Mesodermal cell (in vitro differentiated cells): ENCODE results near the gene CENATAC. TPM values are rescaled to one million over a fixed set of nuclear protein-coding genes. Genes with fewer than 3 reads are reported as not detected.
A peak's percentile ranks its signal among the peaks of the same experiment; 100 is the strongest.
"Not testable (repeated sequence)": the region's sequence is repeated elsewhere in the genome, so short reads cannot be mapped to it uniquely, and the experiment has no call there.

ENCODE experiments used
- H3K27ac ChIP-seq: 2 replicates; pipeline ENCODE4 v1.7.0; 2013; ENCODE audit warnings: mild to moderate bottlenecking, low read depth, low read length, moderate library complexity; ENCODE audit not compliant: severe bottlenecking
- H3K36me3 ChIP-seq: 2 replicates; pipeline ENCODE4 v1.7.1; 2013; ENCODE audit warnings: mild to moderate bottlenecking, low read length, moderate library complexity; ENCODE audit not compliant: control insufficient read depth, insufficient read depth
- H3K4me1 ChIP-seq: one replicate; pipeline ENCODE4 v1.7.1; 2013; ENCODE audit warnings: mild to moderate bottlenecking, low read length; ENCODE audit not compliant: insufficient read depth, control insufficient read depth, poor library complexity, severe bottlenecking
- H3K4me3 ChIP-seq: 2 replicates; pipeline ENCODE4 v1.7.0; 2013; ENCODE audit warnings: low read length, control low read depth, mild to moderate bottlenecking; ENCODE audit not compliant: insufficient read depth, poor library complexity, severe bottlenecking; ENCODE audit errors: extremely low read depth
- H3K9me3 ChIP-seq: 2 replicates; pipeline ENCODE4 v1.7.1; 2013; ENCODE audit warnings: mild to moderate bottlenecking, low read length, moderate library complexity; ENCODE audit not compliant: control insufficient read depth
- WGBS, 2 experiments: methylation state at CpG; one replicate each; pipeline ENCODE4 v1.1.5; 2013; ENCODE audit warnings: missing lambda C conversion rate in 2 of 2; ENCODE audit not compliant: insufficient coverage in 2 of 2; 5-methylcytosine and 5-hydroxymethylcytosine counted together
- polyA plus RNA-seq, 2 experiments: library from polyadenylated mRNA; stranded (reverse); fragments of 50-300 nt; gene quantifications; one replicate each; pipeline ENCODE4 v1.2.3, GENCODE V29; 2013

Gene CENATAC, protein sequence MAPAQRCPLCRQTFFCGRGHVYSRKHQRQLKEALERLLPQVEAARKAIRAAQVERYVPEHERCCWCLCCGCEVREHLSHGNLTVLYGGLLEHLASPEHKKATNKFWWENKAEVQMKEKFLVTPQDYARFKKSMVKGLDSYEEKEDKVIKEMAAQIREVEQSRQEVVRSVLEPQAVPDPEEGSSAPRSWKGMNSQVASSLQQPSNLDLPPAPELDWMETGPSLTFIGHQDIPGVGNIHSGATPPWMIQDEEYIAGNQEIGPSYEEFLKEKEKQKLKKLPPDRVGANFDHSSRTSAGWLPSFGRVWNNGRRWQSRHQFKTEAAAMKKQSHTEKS
- 18.0 TPM for polyA plus RNA-seq (2013, experiment 1 of 2)
- 20.9 TPM for polyA plus RNA-seq (2013, experiment 2 of 2)

DNA sequence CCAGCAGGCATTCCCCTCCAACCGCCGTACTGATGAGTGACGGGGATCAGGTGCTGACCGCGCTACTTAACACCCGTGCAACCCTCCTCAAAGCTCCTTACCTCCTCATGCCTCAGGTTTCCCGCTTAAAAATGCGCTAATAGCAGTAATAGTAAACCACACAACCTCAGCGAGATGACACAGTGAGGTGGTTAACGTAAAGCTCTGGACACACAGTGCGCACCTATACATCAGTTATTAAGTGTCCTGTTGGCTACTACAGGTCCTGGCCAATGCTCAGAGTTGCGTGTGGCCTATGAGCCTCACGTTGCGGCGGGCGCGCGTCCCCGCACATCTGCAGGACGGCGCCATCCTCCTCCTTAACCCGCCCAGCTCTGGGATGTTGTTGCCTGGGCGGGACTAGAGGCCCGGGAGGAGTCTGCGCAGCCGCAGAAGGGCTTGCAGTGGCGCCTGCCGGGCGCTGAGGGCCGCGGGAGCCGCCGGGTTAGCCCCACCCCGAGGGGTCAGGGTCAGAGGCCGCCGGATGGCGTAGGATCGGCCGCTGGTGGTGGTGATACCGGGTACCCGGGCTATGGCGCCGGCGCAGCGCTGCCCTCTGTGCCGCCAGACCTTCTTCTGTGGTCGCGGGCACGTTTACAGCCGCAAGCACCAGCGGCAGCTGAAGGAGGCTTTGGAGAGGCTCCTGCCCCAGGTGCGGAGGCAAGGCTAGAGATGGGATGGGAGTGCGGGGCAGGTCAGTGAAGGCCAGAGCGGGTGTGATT lies at the start of gene CENATAC:
Gene CENATAC (plus strand): TSS at position 512 of the 761 bp plus-strand sequence. CDS start 60 bp downstream, at position 572.
- WGBS, 2 experiments: 0% methylated on average over 52 to 54 of the region's 54 CpGs
- Histone ChIP-seq H3K4me1 (peaks cover 12% of the 10 kb centered on the region), H3K36me3 (peaks cover 47% of the 10 kb centered on the region), H3K4me3 (peak within 1 kb of the TSS; percentile 96), H3K9me3 (peaks cover 5% of the 10 kb centered on the region), H3K27ac (peak within 1 kb of the TSS; percentile 94)

- no peaks in the 10 kb centered on the region for H3K9me3 ChIP-seq
- no peak overlapping the region for H3K4me3 ChIP-seq
- no peaks in the 10 kb centered on the region for H3K4me1 ChIP-seq
- no peaks in the 10 kb centered on the region for H3K36me3 ChIP-seq
- H3K27ac ChIP-seq: no peak overlapping the region
- 10 to 14% methylated on average over 1 to 2 of the region's 6 CpGs for WGBS, 2 experiments
These were observed 44.7 kb upstream of the CENATAC start for GRCh38 chr11:118953265-118953664.

DNA sequence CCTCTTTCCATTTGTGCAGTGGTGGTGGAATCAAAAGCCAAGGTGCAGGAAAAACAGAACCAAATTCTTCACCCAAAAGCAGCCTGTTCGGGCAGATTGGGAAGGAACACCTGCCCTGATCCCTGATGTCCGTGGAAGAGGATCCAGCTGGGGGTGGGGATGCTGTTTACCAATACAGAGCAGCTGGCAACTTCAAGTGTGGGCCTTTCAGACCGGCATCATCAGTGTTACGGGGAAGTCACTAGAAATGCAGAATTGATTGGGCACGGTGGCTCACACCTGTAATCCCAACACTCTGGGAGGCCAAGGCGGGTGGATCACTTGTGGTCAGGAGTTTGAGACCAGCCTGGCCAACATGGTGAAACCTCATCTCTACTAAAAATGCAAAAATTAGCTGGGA lies 44.0 kb upstream of the CENATAC start:
- H3K27ac ChIP-seq, H3K4me3 ChIP-seq, H3K4me1 ChIP-seq, H3K36me3 ChIP-seq, H3K9me3 ChIP-seq: not testable (repeated sequence)
- 68 to 79% methylated on average over 3 to 5 of the region's 6 CpGs for WGBS, 2 experiments

DNA sequence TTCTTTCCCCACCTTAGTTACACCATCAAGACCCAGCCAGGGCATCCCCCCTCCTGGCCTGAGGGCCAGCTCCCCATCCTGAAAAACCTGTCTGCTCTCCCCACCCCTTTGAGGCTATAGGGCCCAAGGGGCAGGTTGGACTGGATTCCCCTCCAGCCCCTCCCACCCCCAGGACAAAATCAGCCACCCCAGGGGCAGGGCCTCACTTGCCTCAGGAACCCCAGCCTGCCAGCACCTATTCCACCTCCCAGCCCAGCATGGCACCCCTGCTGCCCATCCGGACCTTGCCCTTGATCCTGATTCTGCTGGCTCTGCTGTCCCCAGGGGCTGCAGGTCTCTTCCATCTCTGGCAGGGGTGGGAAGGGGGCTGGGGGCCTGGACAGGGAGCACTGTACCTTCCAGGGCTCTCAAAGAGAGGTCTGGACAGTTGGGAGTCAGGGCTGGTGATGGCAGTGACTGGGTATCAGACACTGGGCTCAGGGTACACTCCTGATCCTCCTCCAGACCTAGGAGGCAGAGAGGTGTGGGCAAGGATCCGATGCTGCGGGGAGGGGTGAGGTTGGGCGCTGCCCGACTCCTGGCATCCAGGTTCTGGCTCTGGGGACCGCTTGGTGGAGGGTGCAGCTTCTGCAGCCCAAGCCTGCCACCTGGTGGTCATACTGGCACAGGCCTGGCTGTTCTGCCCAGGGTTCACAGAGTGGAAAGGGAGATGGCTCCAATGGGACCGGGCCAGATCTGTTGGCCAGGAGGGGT lies 41.7 kb upstream of the CENATAC start, which contains the start of gene UPK2:
Gene UPK2 (plus strand): TSS at position 205 of the 753 bp plus-strand sequence. CDS start 53 bp downstream, at position 258.
- Histone ChIP-seq H3K9me3 (no peaks in the 10 kb centered on the region), H3K36me3 (no peaks in the 10 kb centered on the region), H3K4me1 (no peaks in the 10 kb centered on the region), H3K27ac (no peak within 1 kb of the TSS), H3K4me3 (no peak within 1 kb of the TSS)
- WGBS, 2 experiments: 9 to 14% methylated on average over 5 of the region's 7 CpGs

GRCh38 chr11:118956847-118957469 lies 41.0 kb upstream of the CENATAC start:
- H3K9me3 ChIP-seq: no peaks in the 10 kb centered on the region
- no peak overlapping the region for H3K4me3 ChIP-seq
- no peak overlapping the region for H3K27ac ChIP-seq
- H3K4me1 ChIP-seq: no peaks in the 10 kb centered on the region
- 57 to 61% methylated on average over 11 of the region's 14 CpGs for WGBS, 2 experiments
- H3K36me3 ChIP-seq: no peaks in the 10 kb centered on the region

- no peaks in the 10 kb centered on the region for H3K4me1 ChIP-seq
- no peak overlapping the region for H3K4me3 ChIP-seq
- 83 to 88% methylated on average over 9 to 10 of the region's 11 CpGs for WGBS, 2 experiments
- no peaks in the 10 kb centered on the region for H3K36me3 ChIP-seq
- no peaks in the 10 kb centered on the region for H3K9me3 ChIP-seq
- H3K27ac ChIP-seq: no peak overlapping the region
These were observed 40.4 kb upstream of the CENATAC start for GRCh38 chr11:118957549-118957948.

DNA sequence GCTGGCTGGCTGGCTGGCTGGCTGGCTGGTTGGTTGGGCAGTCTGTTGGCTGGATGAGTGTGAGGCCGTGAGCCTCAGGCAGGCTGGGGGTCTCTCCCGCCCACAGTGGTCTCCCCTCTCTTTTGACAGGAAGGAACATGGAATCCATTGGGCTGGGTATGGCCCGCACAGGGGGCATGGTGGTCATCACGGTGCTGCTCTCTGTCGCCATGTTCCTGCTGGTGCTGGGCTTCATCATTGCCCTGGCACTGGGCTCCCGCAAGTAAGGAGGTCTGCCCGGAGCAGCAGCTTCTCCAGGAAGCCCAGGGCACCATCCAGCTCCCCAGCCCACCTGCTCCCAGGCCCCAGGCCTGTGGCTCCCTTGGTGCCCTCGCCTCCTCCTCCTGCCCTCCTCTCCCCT lies 40.0 kb upstream of the CENATAC start:
- Histone ChIP-seq H3K27ac (no peak overlapping the region), H3K9me3 (no peaks in the 10 kb centered on the region), H3K36me3 (no peaks in the 10 kb centered on the region), H3K4me1 (no peaks in the 10 kb centered on the region), H3K4me3 (no peak overlapping the region)
- WGBS, 2 experiments: 87 to 94% methylated on average over 6 to 8 of the region's 8 CpGs

GRCh38 chr11:118958577-118958976 lies 39.4 kb upstream of the CENATAC start:
- H3K36me3 ChIP-seq: no peaks in the 10 kb centered on the region
- 89 to 100% methylated on average over 2 of the region's 2 CpGs for whole genome bisulfite sequencing, 2 experiments
- H3K9me3 ChIP-seq: no peaks in the 10 kb centered on the region
- H3K27ac ChIP-seq: no peak overlapping the region
- H3K4me1 ChIP-seq: no peaks in the 10 kb centered on the region
- H3K4me3 ChIP-seq: no peak overlapping the region

DNA sequence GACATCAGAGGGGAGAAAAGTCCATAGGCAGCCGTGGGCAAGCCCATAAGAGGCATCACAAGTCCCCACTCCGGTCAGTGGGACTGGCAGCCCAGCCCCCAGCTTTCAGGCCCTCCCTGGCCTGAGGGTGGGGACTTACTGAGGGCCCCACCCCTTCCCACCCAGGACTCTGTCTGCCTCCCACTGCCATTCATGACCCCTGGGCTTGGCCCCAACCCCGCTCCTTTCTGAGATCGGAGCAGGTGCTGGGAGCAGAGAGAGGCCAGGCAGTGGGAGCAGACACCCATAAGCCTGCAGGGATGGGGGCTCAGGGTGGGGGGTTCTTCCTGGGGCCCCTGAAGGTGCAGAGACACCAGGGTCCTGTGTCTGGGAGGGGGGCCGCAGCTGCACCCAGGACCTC lies 36.7 kb upstream of the CENATAC start:
- H3K4me1 ChIP-seq: no peaks in the 10 kb centered on the region
- H3K9me3 ChIP-seq: no peaks in the 10 kb centered on the region
- H3K4me3 ChIP-seq: no peak overlapping the region
- no peak overlapping the region for H3K27ac ChIP-seq
- H3K36me3 ChIP-seq: no peaks in the 10 kb centered on the region
- 76 to 84% methylated on average over 2 to 4 of the region's 5 CpGs for WGBS, 2 experiments

DNA sequence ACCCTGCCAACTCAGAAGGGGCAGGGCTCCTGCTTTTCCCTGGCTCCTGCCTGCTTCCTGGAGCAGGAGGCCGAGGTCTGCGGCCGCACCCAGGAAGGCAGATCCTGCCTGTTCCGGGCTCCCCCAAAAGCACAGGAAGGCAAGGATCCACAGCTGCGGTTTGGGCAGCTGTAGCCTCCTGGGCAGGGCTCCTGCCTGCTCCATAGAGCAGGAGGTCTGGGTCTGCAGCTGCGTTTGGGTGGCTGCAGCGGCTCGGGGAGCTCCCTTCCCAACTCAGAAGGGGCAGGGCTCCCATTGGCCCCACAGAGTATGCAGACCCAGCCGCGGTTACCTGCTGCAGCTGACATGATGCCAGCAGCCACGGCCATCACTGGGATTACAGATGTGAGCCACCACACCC lies 36.3 kb upstream of the CENATAC start:
- WGBS, 2 experiments: 84 to 86% methylated on average over 7 to 9 of the region's 11 CpGs

More for the DNA sequence above, 36.3 kb upstream of the CENATAC start:
- Histone ChIP-seq H3K27ac (no peak overlapping the region), H3K4me1 (no peaks in the 10 kb centered on the region), H3K4me3 (no peak overlapping the region), H3K9me3 (no peaks in the 10 kb centered on the region), H3K36me3 (no peaks in the 10 kb centered on the region)
